Ureter (tissue), 1 donor: Measurements from ENCODE around the gene MDM2. TPM values are rescaled to one million over a fixed set of nuclear protein-coding genes. Genes with fewer than 3 reads are reported as not detected.
"Not testable (repeated sequence)": the region's sequence is repeated elsewhere in the genome, so short reads cannot be mapped to it uniquely, and the experiment has no call there.

Source experiments
- DNase-seq: peaks from one replicate; pipeline ENCODE4 v3.0.0-alpha.2; 2020; ENCODE audit warnings: low spot score
- total RNA-seq: library from RNA; stranded (reverse); gene quantifications from one replicate; pipeline ENCODE4 v1.2.4, GENCODE V29; 2023
- donor health status: DM: yes; HTN: yes; CAD: no.

MDM2 gene
- total RNA-seq, 1 donor from 2014 or later, result 140 TPM

DNA sequence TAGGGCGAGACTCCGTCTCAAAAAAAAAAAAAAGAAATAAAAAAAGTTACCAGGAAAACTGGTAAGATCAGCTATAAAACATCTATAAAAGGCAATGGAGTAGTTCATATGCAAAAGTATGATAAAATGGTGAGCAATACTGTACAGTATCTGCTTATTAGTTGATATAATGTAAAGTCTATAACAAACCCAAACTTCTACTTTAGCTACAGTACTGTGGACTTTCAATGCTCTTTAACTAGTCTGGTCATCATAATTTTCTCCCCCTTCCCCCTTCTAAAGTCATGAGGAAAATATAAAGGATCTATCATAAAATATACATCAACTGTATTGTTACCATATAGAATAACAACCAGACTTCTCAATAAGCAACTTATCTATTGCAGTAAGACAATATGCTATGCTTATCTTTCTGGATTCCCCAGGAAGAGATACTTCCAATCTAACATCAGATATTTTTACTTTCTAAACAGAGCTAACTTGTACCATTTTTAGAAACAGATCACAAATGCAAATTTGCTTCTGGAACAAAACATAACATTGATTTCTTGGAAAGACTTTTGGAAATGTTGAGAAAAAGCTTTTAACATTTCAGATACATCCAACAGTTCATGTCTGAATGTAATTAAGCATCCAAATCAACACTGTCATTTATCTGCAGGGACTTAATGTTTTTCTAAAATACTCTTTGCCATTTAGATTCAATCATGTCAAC, 43.8 kb downstream of the MDM2 start:
- DNase-seq, result no peak

DNA sequence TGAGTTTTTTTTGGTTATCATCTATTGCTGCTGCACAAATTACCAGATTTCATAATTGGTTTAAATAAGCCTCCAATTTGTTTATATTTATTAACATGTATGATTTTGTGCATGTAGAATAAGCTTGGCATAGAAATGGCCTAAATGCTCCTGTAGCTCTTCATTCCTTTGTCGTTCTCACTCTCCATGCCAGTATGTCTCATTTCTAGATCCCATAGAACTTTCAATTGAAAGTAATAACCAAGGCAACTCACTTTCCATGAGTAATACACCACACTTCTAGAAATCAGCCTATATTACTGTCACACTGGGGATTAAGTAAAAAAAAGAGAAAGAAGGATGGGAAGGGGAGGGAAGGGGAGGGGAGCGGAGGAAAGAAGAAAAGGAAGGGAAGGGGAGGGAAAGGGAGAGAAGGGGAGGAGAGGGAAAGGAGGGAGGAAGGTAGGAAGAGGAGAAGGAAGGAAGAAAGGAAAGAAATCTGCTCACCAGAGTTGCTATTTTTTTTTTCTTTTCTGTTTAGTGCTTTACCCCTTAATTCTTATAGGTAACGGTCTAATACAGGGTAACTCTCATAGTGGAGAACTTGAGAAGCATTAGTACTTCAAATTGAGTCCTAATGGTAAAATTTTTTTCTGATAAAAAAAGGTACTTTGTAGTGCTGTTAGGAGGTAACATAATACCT, 45.6 kb downstream of the MDM2 start:
- DNase-seq, result no peak

DNA sequence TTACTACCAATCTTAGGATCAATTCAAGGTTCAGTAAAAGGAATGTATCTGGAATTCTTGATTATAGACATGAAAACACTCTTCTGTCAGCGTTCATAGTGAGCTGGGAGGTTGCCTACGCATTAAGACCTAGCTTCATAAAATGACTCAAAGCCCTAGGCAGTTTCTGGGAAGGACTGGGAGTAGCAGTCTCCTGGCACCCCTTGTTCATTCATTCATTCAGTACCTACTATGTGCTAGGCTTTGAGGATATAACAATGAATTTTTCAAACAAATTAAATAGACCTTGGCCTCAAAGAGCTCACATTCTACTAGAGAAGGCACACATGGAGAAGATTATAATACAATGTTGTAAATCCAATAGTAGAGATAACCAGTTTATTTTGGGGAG, 46.1 kb downstream of the MDM2 start:
- DNase-seq, result no peak

DNA sequence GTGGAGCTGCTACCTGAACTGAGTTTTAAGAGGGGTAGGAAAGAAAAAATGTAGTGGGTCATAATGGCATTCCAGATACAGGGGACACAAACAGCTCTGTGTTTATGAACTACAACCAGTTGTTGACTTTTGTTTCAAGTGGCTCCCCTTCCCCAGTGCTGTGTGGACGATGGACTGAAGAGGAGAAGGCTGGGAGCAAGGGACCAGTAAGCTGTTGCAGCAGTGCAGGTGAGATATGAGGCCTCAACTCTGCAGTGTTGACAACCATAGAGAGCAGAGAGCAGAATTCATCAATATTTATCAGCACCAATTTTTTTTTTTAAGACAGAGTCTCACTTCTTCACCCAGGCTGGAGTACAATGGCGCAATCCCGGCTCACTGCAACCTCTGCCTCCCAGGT, 46.6 kb downstream of the MDM2 start:
- DNase-seq, result no peak

DNA sequence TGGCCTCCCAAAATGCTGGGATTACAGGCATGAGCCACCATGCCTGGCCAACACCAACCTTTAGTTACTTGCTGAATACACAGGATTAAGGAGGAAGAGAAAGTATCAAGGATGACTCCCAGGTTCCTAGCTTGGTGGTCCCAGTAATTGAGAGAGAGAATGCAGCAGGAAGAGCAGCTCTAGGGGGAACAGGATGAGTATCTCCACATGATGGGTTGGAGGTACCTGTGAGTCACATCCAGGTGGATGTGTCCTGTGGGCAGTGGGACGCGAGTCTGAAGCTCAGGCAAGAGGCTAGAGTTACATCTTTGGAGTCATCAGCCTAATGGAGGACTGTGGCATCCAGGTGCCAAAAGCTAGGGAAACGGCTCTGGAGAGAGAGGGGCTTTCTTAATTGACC, 47.1 kb downstream of the MDM2 start:
- DNase-seq, result no peak

DNA sequence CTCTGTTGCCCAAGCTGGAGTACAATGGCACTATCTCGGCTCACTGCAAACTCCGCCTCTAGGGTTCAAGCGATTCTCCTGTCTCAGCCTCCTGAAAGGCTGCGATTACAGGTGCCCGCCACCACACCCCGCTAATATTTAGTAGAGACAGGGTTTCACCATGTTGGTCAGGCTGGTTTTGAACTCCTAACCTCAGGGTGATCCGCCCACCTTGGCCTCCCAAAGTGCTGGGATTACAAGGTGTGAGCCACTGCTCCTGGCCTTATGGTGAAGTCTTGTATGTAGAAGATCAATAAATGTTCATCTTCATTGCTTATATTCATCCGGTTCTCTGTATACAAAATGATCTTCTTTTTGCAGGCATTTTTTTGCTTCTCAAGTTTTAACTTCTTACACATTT, 47.8 kb downstream of the MDM2 start:
- DNase-seq, result no peak

DNA sequence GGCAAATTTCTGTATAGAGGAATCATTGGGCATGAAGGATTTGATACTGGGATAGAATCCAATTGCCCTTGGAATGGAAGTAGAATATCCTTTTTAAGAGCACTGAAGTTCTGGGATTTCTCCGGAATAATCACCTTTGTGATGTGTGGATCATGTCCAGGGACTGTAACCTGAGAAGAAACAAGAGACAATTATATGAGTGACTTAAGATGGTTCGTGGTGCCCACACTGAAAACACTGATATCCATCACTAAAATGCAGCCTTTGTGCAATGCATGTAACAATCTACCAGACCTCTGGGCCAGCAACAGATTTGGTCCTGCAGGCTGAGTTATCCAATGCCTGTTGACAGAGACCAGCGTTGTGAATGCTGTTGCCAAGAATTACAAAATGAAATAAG, 48.5 kb downstream of the MDM2 start:
- no peak for DNase-seq

DNA sequence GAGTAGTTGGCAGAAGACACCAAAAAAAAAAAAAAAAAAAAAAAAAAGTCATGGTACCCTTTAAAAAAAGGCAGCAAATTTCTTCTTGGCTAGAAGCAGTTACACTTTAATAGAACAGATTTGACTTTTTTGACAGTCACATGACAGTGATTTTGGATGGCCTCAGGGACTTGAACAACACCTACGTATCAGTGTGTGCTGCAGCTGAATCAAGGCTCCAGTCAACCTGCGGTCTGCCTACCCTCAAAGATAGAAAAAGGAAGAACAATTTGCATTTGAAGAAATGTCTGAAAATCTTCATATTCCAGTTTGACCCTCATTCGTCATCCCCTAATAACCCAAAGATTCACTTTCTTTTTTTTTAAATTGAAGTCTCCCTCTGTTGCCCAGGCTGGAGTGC, 53.9 kb downstream of the MDM2 start:
- DNase-seq, result no peak

DNA sequence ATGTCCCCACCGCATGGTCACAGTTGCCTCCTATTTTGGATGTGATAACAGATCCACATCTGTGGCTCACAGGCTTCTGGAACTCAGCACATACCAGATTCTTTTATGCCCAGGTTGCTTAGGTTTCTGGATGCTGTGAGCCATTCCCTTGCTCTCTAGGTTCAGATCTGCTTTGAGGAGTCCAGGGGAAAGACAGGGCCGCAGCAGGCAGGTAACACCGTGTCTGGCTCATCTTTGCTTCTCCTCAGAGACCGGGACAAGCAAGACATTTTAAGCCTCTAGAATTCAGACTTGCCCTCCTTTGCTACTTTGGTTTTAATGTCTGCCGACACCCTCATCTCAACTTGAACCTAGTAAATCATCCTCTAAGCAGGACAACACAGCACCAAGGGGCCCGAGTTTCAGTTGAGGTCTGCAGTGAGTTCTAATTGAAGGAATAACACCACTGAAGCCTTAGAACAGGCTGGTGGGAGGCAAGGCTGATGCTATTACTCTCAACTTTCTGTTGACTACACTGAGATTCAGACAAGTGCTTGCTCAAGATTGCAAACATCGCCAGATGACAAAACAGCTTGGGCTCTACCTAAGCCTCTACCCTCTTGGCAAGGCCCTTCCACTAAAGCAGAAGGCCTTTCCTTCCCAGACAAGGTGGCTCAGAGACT, 55.3 kb downstream of the MDM2 start:
- DNase-seq, result no peak

DNA sequence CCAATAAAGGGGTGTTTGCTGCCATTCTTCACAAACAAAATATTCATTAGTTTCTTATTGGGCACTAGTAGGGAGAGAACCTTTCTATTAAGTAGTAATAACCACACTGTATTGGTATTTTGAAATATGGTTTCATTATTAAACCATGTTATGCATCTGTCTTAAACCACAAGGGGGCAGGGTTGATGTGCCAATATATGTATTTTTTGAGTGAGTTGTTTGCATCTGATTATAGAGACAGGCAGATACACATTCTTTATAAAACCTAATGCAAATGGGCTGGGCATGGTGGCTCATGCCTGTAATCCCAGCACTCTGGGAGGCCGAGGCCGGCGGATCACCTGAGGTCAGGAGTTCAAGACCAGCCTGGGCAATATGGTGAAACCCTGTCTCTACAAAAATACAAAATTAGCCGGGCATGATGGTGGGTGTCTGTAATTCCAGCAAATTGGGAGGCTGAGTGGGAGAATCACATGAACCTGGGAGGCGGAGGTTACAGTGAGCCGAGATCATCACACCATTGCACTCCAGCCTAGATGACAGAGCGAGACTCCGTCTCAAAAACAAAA, 56.0 kb downstream of the MDM2 start:
- not testable (repeated sequence) for DNase-seq

DNA sequence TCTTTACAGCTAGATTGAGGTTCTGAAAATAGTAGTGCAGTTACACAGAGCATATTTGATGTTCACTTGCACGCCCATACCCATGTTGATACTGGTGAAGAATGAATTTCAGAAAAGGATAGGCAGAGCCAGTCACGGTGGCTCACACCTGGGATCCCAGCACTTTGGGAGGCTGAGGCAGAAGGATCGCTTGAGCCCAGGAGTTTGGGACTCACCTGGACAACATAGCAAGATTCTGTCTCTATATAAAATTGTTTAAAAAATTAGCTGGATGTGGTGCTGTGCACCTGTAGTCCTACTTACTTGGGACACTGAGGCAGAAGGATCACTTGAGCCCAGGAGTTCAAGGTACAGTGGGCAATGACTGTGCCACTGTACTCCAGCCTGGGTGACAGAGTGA, 56.6 kb downstream of the MDM2 start:
- no peak for DNase-seq

DNA sequence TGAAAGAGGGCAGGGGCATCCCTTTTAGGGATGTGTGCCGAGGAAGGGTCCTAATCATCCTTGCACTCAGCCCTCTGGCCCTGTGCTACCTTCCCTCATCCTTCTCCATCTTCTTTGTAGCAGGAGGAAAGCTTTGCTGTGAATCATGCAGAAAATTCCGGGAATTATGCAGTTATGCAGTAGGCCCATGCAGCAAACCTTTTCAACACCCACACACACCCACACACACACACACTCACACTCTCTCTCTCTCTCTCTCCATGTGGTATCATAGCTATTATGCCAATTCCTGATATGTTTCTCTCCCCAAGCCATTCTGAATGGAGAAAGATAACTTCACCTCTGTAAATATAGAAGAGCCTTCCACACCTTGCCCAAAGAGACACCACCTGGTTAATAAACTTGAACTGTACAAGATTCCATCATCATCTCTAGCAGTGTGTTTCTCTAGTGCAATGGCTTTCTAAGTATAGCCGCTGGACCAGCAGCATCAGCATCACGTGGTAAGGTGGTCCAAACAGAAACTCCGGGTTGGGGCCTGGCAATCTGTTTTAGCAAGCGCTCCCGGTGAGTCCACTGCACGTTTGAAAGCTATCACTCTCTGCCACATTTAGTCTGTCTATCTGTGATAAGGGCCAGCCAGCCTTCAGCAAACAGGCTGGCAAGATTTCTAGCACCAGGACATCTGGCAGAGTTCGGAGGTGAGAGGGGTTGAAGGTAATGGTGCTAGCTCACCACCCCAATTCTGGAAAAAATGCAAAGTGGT, 57.6 kb downstream of the MDM2 start:
- no peak for DNase-seq

DNA sequence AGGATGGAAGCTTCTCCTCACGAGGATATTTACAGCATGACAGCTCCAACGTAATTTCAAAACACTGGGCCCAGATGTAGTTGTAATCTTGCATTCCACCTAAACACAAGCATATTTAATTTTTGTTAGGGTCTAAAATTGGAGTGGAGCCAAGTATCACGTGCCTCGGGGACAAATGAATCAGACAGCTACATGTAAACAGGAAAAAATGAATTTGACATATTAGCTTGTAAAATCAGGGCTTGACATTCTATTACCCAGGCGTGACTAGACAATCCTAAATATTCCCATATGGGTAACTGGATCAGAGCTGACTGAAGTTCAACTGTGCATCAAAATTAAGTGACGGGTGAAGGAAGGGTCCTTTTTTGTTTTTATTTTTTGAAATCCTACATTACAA, 59.0 kb downstream of the MDM2 start:
- no peak for DNase-seq

DNA sequence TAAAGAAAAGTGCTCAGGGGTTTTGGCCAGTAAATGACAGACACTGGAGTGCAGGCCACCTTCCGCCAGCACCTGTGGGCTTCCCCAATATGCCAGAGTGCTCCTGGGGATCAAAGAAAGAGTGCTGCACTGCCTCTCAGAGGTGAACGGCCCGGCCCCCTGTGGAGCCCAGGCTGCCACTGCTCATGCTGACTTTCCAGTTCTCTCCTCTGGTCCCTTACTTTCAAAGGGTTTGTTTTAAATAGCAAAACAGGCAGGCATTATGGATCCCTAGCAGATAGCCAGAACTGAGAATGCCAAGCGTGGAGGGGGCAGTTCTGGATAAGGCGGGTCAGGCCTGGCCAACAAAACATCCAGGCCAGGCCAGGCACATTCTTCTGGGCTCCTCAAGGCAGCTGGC, 59.6 kb downstream of the MDM2 start:
- no peak for DNase-seq

DNA sequence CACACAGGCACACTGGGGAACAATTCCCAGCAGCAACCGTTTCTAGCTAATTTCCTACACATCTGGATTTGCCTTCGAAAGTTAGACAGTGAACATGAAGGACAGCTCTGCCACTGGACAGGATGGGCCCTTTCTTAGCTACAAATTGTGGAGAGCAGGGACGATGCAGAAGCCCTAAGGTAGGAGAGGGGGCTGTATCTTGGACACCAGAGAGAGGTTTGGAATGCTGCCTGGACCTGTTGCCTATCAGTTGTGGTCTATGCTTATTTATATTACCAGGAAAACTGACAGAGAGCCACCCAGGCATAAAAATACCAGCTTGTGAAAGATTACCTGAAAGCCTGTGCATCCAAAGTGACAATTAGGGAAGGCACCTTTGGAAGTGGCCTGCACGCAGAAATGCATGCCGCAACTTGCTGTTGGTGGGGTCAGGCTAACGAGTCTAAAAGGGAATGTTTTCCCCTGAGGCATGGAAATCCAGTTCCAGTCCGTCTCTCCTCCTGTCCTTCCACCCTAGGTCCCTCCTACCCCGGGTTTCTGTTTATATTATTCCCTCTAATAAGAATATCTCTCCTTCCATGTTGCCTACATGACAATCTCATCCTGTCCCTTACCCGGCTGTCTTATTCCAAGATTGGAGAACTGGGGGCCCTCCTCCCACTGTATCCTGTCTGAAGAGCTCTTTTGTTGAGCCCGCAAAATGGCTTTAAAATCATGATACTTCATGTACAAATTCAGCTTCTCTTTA, 60.2 kb downstream of the MDM2 start:
- no peak for DNase-seq

DNA sequence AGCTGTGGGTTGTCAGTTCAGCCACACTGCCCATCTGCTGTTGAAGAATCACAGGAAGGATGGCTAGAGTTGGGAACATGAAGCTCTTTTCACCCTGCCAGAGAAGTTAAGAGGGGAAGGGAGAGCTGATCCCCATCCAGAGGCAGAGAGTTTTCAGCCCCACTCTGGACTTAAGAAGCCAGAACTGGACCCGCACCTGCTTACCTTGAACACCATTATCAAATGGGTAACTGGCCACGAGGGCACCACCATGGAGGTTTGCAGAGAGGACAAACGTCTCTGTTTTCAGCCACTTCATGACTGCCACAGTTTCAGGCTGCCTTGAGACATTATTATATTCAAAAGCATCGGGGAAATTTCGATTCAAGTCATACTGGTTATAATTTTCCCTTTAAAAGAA, 62.0 kb downstream of the MDM2 start:
- DNase-seq, result no peak

DNA sequence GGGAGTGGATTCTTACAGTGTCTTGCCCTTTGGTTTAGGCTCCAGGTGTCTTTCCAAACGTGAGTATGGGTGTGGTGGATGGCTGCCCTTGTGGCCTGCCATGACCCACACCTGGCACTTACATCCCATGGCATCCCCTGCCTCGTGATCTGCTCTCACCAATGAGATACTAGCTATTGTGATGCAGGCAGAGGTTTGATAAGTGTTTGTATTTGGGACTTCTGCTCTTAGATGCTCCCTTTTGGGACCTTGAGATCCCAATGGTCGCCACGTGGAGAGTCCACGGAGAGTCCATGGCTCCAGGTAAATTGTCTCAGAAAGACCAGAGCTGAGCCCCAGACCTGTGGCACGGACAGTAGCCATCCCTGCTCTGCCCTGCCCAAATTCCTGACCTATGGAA, 62.5 kb downstream of the MDM2 start:
- no peak for DNase-seq

DNA sequence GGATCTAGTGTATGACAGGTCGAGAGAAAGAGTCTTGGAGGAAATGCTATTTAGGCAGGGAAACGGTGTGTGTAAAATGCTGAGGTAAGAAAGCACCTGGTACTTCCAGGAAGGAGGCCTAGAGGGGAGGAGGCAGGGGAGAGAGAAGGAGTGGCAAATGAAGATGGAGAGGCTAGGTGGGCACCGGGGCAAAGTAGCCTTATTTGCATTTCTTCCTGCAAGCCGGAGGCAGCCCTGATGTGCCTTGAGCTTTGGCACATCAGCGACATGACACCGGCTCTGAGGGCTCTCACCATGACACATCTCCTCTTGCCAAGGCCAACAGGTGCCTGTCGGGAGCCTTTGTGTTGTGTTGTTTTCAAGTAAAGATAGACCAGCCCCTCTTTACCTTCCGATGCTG, 63.4 kb downstream of the MDM2 start:
- no peak for DNase-seq

DNA sequence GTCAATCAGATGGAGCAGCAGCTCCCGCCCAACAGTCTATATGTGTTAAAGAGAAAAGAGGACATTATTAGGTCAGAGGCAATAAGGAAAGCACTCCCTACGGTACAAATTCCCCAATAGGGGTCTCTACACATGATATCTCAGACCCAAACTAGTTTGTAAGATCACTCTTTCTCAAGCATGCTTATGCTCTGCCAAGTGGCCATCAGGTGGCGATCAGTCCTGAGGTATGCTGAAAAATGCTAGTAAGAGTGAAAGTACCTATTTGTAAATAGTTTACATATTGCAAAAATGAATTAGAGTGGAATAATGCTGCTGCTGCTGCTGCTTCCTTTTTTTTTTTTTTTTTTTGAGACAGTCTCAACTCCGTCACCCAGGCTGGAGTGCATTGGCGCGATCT, 63.9 kb downstream of the MDM2 start:
- DNase-seq, result no peak

DNA sequence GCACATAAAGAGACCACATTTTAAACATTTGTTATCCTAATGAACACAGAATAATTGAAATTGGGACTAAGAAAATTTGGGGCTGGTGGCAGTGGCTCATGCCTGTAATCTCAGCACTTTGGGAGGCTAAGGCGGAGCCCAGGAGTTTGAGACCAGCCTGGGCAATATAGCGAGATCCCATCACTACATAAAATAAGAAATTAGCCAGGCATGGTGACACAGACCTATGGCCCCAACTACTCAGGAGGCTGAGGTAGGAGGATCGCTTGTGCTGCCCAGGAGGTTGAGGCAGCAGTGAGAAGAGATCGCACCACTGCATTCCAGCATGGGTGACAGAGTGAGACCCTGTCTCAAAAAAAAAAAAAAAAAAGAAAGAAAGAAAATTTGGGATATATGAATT, 65.3 kb downstream of the MDM2 start:
- no peak for DNase-seq

DNA sequence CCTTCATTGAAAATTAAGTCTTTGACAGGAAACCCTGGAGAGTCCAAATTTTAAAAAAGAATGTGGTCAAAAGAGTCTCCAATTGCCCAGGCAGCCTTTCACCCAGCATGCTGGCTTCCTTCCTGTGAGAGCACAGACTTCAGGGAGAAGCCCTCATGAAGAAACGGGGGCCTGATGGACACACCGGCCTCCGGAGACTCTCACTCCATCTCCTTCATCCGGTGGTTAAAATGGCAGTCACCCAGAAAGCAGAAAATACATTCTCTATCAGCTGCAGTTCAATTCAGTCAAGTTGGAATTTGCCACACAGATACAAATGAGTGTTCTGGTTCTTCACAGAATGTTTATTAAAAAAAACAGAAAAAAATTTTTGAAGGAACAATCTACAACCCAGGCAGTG, 68.5 kb downstream of the MDM2 start:
- DNase-seq, result no peak
